Measurements from ENCODE around the gene BCKDHA.

Gene BCKDHA

DNA sequence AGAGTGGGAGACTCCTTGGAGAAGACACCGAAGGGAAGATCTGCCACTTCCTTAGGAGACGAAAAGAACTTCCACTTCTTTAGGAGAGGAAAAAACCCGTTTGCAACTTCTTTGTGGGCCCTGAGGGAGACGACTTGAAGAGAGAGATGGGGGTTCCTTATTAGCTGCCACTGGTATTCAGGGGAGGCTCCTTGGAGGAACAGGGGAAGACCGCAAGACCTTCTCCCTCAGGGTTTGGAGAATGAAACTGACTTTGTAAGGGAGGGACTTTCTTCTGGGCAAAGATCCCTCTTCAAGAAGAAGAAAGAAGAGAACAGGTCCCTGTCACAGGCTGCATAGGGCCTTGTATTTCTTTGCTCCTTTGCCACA lies 416 bp downstream of the BCKDHA start:
- ChIA-PET POLR2A (interaction anchor here (1.0 to 1.9 kb wide), 2 partner anchors 11 to 42 kb away, joined by 3 to 8 read pairs; partner anchors contain the start of gene DMAC2), CTCF (no interaction called here)
- no peak for DNase-seq (ENCODE audit: extremely low spot score)
- TF ChIP-seq FOXK2 (IDR thresholded peaks at IDR 0.05) (no peak), L3MBTL2 (conservative IDR thresholded peaks at IDR 0.05) (no peak), TARDBP (IDR thresholded peaks at IDR 0.05) (no peak), CTBP1 (IDR thresholded peaks at IDR 0.05; ENCODE audit: borderline replicate concordance) (no peak), LEF1 (IDR thresholded peaks at IDR 0.05; ENCODE audit: borderline replicate concordance) (no peak), ARNT (IDR thresholded peaks at IDR 0.05) (no peak), SP1 (IDR thresholded peaks at IDR 0.05) (no peak), HDGF (IDR thresholded peaks at IDR 0.05; ENCODE audit: borderline replicate concordance) (no peak), SUZ12 (IDR thresholded peaks at IDR 0.05) (no peak), FOXA1 (IDR thresholded peaks at IDR 0.05) (no peak), ELF4 (IDR thresholded peaks at IDR 0.05) (no peak), BHLHE40 (IDR thresholded peaks at IDR 0.05; ENCODE audit: borderline replicate concordance) (no peak)
- TF ChIP-seq, protein P1, sequence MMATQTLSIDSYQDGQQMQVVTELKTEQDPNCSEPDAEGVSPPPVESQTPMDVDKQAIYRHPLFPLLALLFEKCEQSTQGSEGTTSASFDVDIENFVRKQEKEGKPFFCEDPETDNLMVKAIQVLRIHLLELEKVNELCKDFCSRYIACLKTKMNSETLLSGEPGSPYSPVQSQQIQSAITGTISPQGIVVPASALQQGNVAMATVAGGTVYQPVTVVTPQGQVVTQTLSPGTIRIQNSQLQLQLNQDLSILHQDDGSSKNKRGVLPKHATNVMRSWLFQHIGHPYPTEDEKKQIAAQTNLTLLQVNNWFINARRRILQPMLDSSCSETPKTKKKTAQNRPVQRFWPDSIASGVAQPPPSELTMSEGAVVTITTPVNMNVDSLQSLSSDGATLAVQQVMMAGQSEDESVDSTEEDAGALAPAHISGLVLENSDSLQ (IDR thresholded peaks at IDR 0.05): no peak

DNA sequence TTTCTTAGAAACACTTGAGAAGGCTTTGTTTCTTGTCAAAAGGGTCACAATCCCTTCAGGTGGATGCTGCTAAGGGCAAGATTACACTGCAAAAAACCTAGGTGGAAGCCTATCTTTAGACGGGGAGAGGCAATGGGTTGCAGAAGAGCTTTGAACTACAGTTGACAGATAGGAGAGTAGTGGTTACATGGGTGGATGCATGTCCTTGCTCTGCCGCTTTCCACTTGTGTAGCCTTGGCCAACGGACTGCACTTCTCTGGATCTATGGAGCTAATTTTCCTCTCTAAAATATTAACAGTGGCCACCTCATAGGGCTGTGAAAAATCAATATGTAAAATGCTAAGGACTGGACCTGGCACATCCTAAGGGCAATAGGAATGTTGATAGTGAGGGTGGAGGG lies 980 bp downstream of the BCKDHA start:
- ChIA-PET POLR2A (interaction anchor here (0.9 to 1.9 kb wide), 3 partner anchors 10 to 41 kb away, joined by 3 to 8 read pairs (median 5); partner anchors contain the start of gene DMAC2), CTCF (no interaction called here)
- no peak for DNase-seq (ENCODE audit: extremely low spot score)
- no peak for TF ChIP-seq ARNT (IDR thresholded peaks at IDR 0.05)
- TF ChIP-seq L3MBTL2 (conservative IDR thresholded peaks at IDR 0.05): no peak
- no peak for TF ChIP-seq ZNF384 (IDR thresholded peaks at IDR 0.05)
- no peak for TF ChIP-seq CTBP1 (IDR thresholded peaks at IDR 0.05; ENCODE audit: borderline replicate concordance)
- no peak for TF ChIP-seq FOXA1 (IDR thresholded peaks at IDR 0.05)
- no peak for TF ChIP-seq SUZ12 (IDR thresholded peaks at IDR 0.05)
- no peak for TF ChIP-seq FOXK2 (IDR thresholded peaks at IDR 0.05)
- TF ChIP-seq, protein P1 (IDR thresholded peaks at IDR 0.05): no peak
- no peak for TF ChIP-seq ELF4 (IDR thresholded peaks at IDR 0.05)
- no peak for TF ChIP-seq LEF1 (IDR thresholded peaks at IDR 0.05; ENCODE audit: borderline replicate concordance)
- TF ChIP-seq NFRKB (IDR thresholded peaks at IDR 0.05): no peak
- TF ChIP-seq TARDBP (IDR thresholded peaks at IDR 0.05): no peak
- no peak for TF ChIP-seq SP1 (IDR thresholded peaks at IDR 0.05)

DNA sequence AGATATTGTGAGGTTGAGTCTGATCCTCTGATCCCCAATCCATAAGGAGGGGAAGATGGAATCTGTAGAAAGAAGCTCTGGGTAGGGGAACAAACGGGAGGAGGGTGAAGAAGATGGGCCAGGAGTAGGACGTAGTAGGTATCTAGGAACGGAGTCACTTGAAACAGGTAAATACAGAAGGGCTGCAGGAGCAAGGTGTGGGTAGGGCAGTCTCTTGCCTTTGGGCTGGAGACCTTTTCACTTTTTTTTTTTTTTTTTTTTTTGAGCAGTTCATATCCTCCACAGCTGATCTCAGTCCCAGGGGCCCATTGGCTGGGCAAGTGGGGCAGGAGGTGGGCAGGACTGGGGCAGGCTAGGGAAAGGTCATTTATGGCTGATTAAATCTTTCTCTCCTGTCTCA lies 1.5 kb downstream of the BCKDHA start:
- ChIA-PET CTCF (no interaction called here), POLR2A (interaction anchor here (0.9 to 1.9 kb wide), 2 partner anchors 10 to 40 kb away, joined by 5 to 8 read pairs; partner anchors contain the start of gene DMAC2)

DNA sequence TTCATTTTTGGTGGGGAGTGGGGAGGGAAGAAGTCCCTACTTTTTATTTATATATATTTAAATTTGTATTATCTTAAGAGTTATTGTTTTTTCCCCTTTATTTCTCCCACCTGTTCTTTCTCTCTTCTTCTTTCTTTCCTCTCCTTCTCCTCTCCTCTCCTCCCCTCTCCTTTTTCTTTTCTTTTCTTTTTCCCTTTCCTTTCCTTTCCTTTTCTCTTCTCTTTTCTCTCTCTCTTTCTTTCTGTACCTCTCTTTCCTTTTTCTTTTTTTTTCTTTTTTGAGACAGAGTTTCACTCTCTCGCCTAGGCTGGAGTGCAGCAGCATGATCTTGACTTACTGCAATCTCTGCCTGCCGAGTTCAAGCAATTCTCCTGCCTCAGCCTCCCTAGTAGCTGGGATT lies 1.9 kb downstream of the BCKDHA start:
- CTCF ChIA-PET: no interaction called here
- POLR2A ChIA-PET: interaction anchor here (0.9 to 1.9 kb wide), 2 partner anchors 9 to 40 kb away, joined by 5 to 8 read pairs; partner anchors contain the start of gene DMAC2
- TF ChIP-seq LEF1 (IDR thresholded peaks at IDR 0.05; ENCODE audit: borderline replicate concordance): no peak
- TF ChIP-seq BHLHE40 (IDR thresholded peaks at IDR 0.05; ENCODE audit: borderline replicate concordance): no peak
- TF ChIP-seq ARNT (IDR thresholded peaks at IDR 0.05): no peak
- TF ChIP-seq SP1 (IDR thresholded peaks at IDR 0.05): no peak
- no peak for TF ChIP-seq FOXK2 (IDR thresholded peaks at IDR 0.05)
- TF ChIP-seq ELF4 (IDR thresholded peaks at IDR 0.05): no peak
- TF ChIP-seq SUZ12 (IDR thresholded peaks at IDR 0.05): no peak
- no peak for DNase-seq (ENCODE audit: extremely low spot score)

More for the DNA sequence above, 1.5 kb downstream of the BCKDHA start:
- no peak for TF ChIP-seq HDGF (IDR thresholded peaks at IDR 0.05; ENCODE audit: borderline replicate concordance)
- no peak for TF ChIP-seq FOXM1 (IDR thresholded peaks at IDR 0.05; ENCODE audit: borderline replicate concordance)
- no peak for TF ChIP-seq ELF4 (IDR thresholded peaks at IDR 0.05)
- no peak for TF ChIP-seq ARNT (IDR thresholded peaks at IDR 0.05)
- TF ChIP-seq ZNF384 (IDR thresholded peaks at IDR 0.05): no peak
- TF ChIP-seq L3MBTL2 (conservative IDR thresholded peaks at IDR 0.05): no peak
- TF ChIP-seq SUZ12 (IDR thresholded peaks at IDR 0.05): no peak
- TF ChIP-seq, protein P1 (IDR thresholded peaks at IDR 0.05): no peak
- no peak for TF ChIP-seq SP1 (IDR thresholded peaks at IDR 0.05)
- TF ChIP-seq CTBP1 (IDR thresholded peaks at IDR 0.05; ENCODE audit: borderline replicate concordance): no peak
- TF ChIP-seq FOXA1 (IDR thresholded peaks at IDR 0.05): no peak
- no peak for TF ChIP-seq LEF1 (IDR thresholded peaks at IDR 0.05; ENCODE audit: borderline replicate concordance)
- DNase-seq (ENCODE audit: extremely low spot score): no peak

DNA sequence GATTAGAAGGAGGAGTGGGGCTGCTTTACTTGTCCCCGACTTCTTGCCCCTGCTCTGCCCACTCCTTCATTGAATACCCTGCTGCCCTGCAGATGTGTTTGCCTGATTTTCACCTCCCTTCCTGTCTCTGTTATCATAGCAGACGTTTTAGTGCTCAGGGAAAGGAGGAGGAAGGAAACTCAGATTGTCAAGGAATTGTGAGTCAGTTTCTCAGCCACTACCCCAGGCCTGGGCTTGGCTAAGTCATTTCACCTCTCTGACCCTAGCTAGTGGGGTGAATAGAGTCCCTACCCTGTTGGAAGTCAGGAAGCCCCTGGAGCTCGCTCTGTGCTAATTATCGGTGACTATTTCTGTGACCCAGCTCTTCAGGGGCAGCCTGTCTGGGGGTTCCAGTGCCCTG lies 3.9 kb downstream of the BCKDHA start:
- CTCF ChIA-PET: no interaction called here
- POLR2A ChIA-PET: no interaction called here
- DNase-seq (ENCODE audit: extremely low spot score): no peak
- TF ChIP-seq SUZ12 (IDR thresholded peaks at IDR 0.05): no peak
- TF ChIP-seq LEF1 (IDR thresholded peaks at IDR 0.05; ENCODE audit: borderline replicate concordance): no peak
- no peak for TF ChIP-seq FOXK2 (IDR thresholded peaks at IDR 0.05)
- no peak for TF ChIP-seq SP1 (IDR thresholded peaks at IDR 0.05)
- TF ChIP-seq FOXM1 (IDR thresholded peaks at IDR 0.05; ENCODE audit: borderline replicate concordance): no peak
- no peak for TF ChIP-seq TARDBP (IDR thresholded peaks at IDR 0.05)
- no peak for TF ChIP-seq ZNF384 (IDR thresholded peaks at IDR 0.05)
- TF ChIP-seq CTBP1 (IDR thresholded peaks at IDR 0.05; ENCODE audit: borderline replicate concordance): no peak
- TF ChIP-seq HDGF (IDR thresholded peaks at IDR 0.05; ENCODE audit: borderline replicate concordance): no peak
- TF ChIP-seq BHLHE40 (IDR thresholded peaks at IDR 0.05; ENCODE audit: borderline replicate concordance): no peak
- no peak for TF ChIP-seq ARNT (IDR thresholded peaks at IDR 0.05)
- TF ChIP-seq FOXA1 (IDR thresholded peaks at IDR 0.05): no peak
- TF ChIP-seq NFRKB (IDR thresholded peaks at IDR 0.05): no peak
- no peak for TF ChIP-seq L3MBTL2 (conservative IDR thresholded peaks at IDR 0.05)
- TF ChIP-seq ELF4 (IDR thresholded peaks at IDR 0.05): no peak
- TF ChIP-seq, protein P1 (IDR thresholded peaks at IDR 0.05): no peak
